ENCODE measurements around the gene LRP2.

- TF ChIP-seq POLR2A (IDR thresholded peaks at IDR 0.05) (no peak), CTCF (IDR thresholded peaks at IDR 0.05) (no peak)
These were observed 203.5 kb downstream of the LRP2 start for GRCh38 chr2:169158874-169159273.

Measured in thyroid gland (tissue), 4 donors.